Measurements from ENCODE around the gene CARD8. TPM values are rescaled to one million over a fixed set of nuclear protein-coding genes. Genes with fewer than 3 reads are reported as not detected.
"Not testable (repeated sequence)": the region's sequence is repeated elsewhere in the genome, so short reads cannot be mapped to it uniquely, and the experiment has no call there.

CARD8 gene, protein sequence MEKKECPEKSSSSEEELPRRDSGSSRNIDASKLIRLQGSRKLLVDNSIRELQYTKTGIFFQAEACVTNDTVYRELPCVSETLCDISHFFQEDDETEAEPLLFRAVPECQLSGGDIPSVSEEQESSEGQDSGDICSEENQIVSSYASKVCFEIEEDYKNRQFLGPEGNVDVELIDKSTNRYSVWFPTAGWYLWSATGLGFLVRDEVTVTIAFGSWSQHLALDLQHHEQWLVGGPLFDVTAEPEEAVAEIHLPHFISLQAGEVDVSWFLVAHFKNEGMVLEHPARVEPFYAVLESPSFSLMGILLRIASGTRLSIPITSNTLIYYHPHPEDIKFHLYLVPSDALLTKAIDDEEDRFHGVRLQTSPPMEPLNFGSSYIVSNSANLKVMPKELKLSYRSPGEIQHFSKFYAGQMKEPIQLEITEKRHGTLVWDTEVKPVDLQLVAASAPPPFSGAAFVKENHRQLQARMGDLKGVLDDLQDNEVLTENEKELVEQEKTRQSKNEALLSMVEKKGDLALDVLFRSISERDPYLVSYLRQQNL
- total RNA-seq = 165 and 171 TPM in 2 replicates

DNA sequence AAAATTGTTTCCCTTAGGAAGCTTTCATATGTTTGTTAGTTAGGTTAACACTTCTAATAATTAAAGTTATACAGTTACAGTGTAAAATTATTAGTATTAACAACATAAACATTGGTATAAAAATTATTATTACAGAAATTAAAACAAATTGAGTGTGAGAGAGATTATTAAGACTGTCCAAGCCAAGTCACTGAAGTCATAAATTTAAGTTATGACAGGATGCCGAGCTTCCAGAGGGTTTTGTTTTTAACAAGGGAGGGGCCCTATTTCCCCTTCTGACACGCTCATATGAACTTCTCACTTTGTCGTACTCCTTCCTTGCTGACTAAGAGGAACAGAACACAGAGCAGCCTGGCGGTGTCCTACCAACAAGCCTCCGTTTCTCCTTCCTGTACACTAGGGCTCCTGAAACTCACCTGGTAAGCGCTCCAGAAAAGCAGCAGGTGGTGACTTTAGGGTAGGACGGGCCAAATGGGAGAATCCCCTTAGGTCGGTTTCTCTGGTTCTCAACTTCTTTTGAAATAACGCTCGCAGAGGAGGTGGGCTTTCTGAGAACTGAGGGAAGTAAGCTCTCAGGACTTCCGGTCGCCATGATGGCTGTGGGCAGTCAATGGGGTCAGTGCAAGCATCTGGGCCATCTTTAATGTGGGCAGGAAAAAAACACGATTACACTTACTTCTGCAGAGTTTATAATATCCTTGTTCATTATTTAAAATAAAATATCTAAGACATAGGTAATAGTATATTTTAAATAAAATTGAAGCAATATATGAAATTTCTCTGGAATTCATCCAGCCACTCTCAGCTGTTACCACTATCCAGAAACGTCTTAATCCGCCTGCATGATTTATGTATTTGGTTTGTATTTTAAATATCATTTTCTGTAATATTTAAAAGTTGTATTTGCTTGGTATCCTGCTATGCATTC is at the start of gene CARD8:
TSS of gene CARD8 (minus strand) at position 537 of the 928 bp plus-strand sequence. CDS start 14,892 bp downstream, outside the sequence.
- intact Hi-C loops (cut with micrococcal nuclease) = loop anchor here (5.0 kb wide), 2 partner anchors 77 to 107 kb away; partner anchors contain the start of genes SYNGR4 and TMEM143

DNA sequence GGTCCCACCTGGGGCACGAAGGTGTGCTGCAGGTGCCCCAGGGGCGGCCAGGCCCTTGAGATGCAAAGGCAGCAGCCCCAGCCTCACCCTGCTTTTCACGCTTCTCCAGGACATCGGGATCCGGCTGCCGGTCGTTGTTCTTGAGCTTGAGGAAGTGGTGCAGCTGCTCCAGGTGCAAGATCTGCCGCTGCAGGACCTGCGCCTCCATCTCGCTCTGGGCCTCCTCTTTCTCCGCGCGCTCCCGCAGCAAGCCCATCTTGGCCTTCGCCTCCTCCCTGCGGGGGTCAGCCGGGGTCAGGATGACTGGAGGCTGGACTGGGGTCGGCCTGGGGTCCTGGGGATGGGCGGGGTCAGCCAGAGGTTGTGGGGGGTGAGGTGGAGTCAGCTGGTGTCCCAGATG is 48.2 kb upstream of the CARD8 start:
- intact Hi-C loops (cut with micrococcal nuclease) = no loop called here

- intact Hi-C loops (cut with micrococcal nuclease) = no loop called here
These were observed 47.7 kb upstream of the CARD8 start for GRCh38 chr19:48303367-48303766.

GRCh38 chr19:48302600-48302959 is 46.9 kb upstream of the CARD8 start:
- intact Hi-C loops (cut with micrococcal nuclease) = no loop called here

DNA sequence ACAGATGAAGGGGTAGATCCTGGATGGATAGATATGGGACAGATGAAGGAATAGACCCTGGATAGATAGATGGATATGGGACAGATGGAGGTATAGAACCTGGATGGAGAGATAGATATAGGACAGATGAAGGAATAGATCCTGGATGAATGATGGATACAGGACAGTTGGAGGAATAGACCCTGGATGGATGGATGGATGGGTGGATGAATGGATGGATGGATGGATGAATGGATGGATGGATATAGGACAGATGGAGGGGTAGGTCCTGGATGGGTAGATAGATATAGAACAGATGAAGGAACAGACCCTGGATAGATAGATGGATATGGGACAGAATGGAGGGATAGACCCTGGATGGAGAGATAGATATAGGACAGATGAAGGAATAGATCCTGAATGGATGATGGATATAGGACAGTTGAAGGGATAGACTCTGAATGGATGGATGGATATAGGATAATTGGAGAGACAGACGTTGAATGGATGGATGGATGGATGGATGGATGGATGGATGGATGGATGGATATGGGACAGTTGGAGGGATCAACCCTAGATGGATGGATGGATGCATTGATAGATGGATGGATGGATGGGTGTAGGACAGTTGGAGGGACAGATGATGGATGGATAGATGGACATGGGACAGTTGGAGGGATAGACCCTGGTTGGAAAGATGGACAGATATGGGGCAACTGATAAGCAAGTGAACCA is 46.3 kb upstream of the CARD8 start:
- intact Hi-C loops (cut with micrococcal nuclease) = no loop called here

DNA sequence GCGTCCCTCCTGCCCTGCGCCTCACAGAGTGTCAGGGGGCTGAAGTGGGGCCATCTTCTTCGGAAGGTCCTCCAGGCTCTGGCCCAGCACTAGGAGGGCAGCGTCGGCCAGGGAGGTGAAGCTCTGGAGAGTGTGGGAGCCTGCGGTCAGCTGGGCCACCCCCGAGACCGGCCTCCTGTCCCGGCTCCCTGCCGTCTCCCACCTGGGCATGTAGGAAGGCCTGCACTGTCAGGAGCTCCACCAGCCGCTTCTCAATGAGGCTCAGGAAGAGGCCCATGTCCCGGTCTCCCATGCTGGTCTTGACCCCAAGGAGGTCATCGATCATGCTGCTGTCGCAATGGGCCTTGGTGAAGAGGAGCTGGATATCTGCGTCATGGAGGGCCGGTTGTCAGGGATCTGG is 42.3 kb upstream of the CARD8 start:
- intact Hi-C loops (cut with micrococcal nuclease) = no loop called here

GRCh38 chr19:48296963-48297734 is 41.4 kb upstream of the CARD8 start:
- intact Hi-C loops (cut with micrococcal nuclease) = no loop called here

- intact Hi-C loops (cut with micrococcal nuclease) = no loop called here
These were observed 39.7 kb upstream of the CARD8 start for GRCh38 chr19:48295458-48295857.

DNA sequence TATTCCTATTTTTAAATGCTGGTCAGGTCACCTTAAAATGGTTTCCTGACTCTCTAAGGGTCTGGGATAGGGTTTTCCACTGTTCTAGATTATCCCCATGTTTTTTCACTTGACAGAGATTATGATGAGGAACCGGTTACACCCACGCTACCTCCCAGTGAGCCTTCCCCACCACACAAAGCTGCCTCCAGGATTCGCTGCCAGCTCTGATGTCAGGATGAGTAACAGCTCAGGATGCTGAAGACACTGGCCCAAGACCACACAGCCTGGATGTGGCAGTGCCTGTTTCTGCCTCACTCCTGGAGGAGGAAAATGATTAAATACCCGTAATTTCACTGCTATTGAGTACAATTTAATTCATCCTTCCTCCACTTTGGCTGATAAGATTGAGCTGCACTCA is 37.1 kb upstream of the CARD8 start:
- intact Hi-C loops (cut with micrococcal nuclease) = no loop called here

- intact Hi-C loops (cut with micrococcal nuclease) = loop anchor here (1.0 kb wide), 1 partner anchor 24 kb away; no protein-coding TSS in a partner anchor
These were observed 35.7 kb upstream of the CARD8 start for GRCh38 chr19:48291489-48291815.

DNA sequence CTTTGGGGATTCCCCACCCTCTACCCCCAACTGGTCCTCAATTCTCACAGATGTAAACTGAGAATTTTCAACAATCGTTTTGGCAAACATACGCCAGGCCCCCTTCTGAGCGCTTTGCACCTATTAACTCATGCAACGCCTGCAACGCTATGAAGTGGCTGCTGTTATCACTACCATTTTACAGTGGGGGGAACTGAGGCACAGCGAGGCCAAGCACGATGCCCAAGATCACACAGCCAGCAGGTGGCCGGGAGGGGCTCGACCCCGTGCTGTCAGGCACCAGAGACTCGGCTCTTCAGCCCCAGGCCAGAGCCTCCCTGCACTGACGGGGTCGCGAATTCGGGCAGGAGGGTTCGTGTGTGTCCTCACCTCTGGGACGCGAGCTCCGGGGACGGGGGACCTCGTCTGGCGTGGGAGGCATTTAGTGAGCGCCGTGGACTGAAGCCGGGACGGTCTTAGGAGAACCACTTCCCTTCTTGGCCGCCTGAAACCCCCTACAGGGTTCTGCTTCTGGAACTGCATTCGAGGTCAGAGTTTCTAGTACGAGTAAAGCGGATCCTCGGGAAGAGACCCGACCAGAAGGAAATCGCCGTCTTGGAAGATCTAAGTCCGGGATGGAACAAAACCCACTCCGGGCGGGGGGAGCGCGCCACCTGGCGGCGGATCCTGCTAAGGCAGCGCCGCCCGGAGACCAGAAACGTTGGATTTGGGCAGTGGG is 35.2 kb upstream of the CARD8 start:
- intact Hi-C loops (cut with micrococcal nuclease) = loop anchor here (1.0 kb wide), 1 partner anchor 24 kb away; no protein-coding TSS in a partner anchor

DNA sequence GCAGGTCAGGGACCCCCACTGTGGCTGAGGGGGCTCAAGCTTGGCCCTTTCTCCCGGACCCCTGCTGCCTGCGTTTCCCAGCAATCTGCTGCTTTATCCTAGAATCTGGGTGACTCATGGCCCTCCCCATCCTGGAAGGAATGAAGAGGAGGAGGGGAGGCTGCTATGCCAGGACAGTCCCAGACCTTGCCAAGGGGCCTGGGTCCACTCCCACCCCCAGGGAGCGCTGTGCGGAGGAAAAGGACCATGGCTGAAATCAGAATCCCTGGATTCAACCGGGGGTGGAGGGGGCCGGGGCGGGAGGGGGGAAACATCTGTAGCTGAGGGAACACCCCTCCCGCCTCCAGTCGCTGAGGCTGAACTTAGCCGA is 34.7 kb upstream of the CARD8 start:
- intact Hi-C loops (cut with micrococcal nuclease) = no loop called here

- intact Hi-C loops (cut with micrococcal nuclease) = no loop called here
These were observed 32.0 kb upstream of the CARD8 start for GRCh38 chr19:48287748-48288147.

- intact Hi-C loops (cut with micrococcal nuclease) = no loop called here
These were observed 29.2 kb upstream of the CARD8 start for GRCh38 chr19:48284896-48285295.

DNA sequence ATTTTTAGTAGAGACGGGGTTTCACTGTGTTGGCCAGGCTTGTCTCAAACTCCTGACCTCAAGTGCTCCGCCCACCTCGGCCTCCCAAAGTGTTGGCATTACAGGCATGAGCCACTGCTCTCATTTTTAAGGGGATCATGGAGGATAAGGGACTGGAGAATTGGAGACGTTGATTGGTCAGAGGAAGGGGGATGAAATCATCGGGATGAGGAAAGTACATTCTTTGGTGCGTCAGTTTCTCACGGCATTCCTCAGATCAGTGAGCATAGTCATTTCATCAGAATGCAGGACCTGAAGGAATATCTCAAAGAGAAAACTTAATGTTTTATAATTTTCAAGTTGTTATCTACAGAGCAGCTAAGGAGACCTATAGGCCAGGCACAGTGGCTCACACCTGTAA is 28.2 kb upstream of the CARD8 start:
- intact Hi-C loops (cut with micrococcal nuclease) = no loop called here

DNA sequence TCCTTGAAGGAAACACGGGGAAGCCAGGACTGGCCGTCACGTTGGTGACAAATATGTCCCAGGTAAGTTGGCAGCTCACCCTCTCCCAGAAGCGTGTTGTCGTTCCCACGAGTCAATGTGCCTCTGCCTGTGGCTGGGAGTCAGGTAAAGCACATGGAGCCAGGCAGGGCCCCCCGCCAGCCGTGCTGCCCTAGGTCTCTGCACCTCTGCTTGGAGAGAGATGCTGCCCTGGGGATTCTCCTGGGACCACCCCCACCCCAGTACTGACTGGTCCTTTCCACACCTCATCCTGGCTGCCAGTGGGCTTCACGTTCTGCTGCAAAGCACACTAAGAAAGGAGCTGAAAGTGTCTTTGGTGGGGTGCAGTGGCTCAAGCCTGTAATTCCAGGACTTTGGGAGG is 24.0 kb upstream of the CARD8 start:
- intact Hi-C loops (cut with micrococcal nuclease) = no loop called here

DNA sequence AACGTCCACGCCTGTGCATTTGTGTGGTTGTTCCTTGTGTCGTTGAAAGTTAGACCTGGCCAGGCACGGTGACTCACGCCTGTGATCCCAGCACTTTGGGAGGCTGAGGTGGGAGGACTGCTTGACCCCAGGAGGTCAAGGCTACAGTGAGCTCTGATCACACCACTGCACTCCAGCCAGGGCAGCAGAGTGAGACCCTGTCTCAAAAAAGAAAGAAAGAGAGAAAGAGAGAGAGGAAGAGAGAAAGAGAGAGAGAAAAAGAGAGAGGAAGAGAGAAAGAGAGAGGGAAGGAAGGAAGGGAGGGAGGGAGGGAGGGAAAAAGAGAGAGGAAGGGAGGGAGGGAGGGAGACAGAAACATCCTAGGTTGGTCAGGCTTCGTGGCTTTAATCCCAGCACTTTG is 19.2 kb upstream of the CARD8 start:
- intact Hi-C loops (cut with micrococcal nuclease) = no loop called here

DNA sequence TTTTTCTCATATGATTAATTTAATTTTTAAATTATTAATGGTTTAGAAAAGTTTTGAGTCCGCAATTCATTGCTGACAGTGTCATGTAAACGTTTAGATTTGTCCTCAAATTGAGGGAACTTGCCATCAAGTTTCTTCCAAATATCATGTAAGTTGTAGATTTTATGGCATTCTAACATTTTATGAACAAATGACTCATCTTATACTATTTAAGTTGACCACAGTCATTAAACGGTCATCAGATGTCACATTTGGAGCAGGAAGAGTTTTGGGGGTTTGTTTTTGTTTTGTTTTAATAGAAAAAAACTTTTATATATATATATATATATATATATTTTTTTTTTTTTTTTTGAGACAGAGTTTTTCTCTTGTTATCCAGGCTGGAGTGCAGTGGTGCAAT is 18.5 kb upstream of the CARD8 start:
- intact Hi-C loops (cut with micrococcal nuclease) = no loop called here

- intact Hi-C loops (cut with micrococcal nuclease) = no loop called here
These were observed 15.9 kb upstream of the CARD8 start for GRCh38 chr19:48271531-48272151.

GRCh38 chr19:48269617-48270026 is 13.9 kb upstream of the CARD8 start:
- intact Hi-C loops (cut with micrococcal nuclease) = not testable (repeated sequence)
